Measurements from ENCODE around the gene ZNF397. TPM values are rescaled to one million over a fixed set of nuclear protein-coding genes. Genes with fewer than 3 reads are reported as not detected.

The ZNF397 gene
- total and polyA plus RNA-seq, 5 donors = 12.5 to 21.8 (median 19.3) TPM

GRCh38 chr18:35271656-35272055 lies 30.8 kb downstream of the ZNF397 start:
- Histone ChIP-seq H3K27ac (ENCODE audit: low read length) (no peak overlapping the region), H3K9me3 (ENCODE audit: control insufficient read depth, low read length) (no peaks in the 10 kb centered on the region), H3K27me3 (ENCODE audit: control insufficient read depth, insufficient read depth) (no peaks in the 10 kb centered on the region), H3K4me3 (ENCODE audit: low read length) (no peak overlapping the region), H3K4me1 (ENCODE audit: control insufficient read depth, insufficient read depth, low read length) (no peaks in the 10 kb centered on the region)
- WGBS = 93% methylated on average over 35 of the region's 35 CpGs
- intact Hi-C loops (cut with DNase I) = no loop called here
- ATAC-seq = no peak
- no peak for DNase-seq

- Histone ChIP-seq H3K4me3 (ENCODE audit: low read length) (no peak overlapping the region), H3K27ac (ENCODE audit: low read length) (no peak overlapping the region), H3K27me3 (ENCODE audit: control insufficient read depth, insufficient read depth) (no peaks in the 10 kb centered on the region), H3K9me3 (ENCODE audit: control insufficient read depth, low read length) (no peaks in the 10 kb centered on the region), H3K4me1 (ENCODE audit: control insufficient read depth, insufficient read depth, low read length) (no peaks in the 10 kb centered on the region)
- intact Hi-C loops (cut with DNase I) = no loop called here
- 91% methylated on average over 3 of the region's 3 CpGs for WGBS
- ATAC-seq = no peak
- DNase-seq = no peak
Observed at GRCh38 chr18:35276267-35276666, 35.4 kb downstream of the ZNF397 start.

GRCh38 chr18:35277633-35278032 lies 36.8 kb downstream of the ZNF397 start:
- H3K27ac ChIP-seq (ENCODE audit: low read length) = no peak overlapping the region
- no peaks in the 10 kb centered on the region for H3K9me3 ChIP-seq (ENCODE audit: control insufficient read depth, low read length)
- ATAC-seq = no peak
- no peak for DNase-seq
- no peaks in the 10 kb centered on the region for H3K4me1 ChIP-seq (ENCODE audit: control insufficient read depth, insufficient read depth, low read length)
- intact Hi-C loops (cut with DNase I) = no loop called here
- H3K4me3 ChIP-seq (ENCODE audit: low read length) = no peak overlapping the region
- H3K27me3 ChIP-seq (ENCODE audit: control insufficient read depth, insufficient read depth) = no peaks in the 10 kb centered on the region

- Histone ChIP-seq H3K27me3 (ENCODE audit: control insufficient read depth, insufficient read depth) (no peaks in the 10 kb centered on the region), H3K4me1 (ENCODE audit: control insufficient read depth, insufficient read depth, low read length) (no peaks in the 10 kb centered on the region), H3K27ac (ENCODE audit: low read length) (no peak overlapping the region), H3K4me3 (ENCODE audit: low read length) (no peak overlapping the region), H3K9me3 (ENCODE audit: control insufficient read depth, low read length) (no peaks in the 10 kb centered on the region)
- 79% methylated on average over 1 of the region's 1 CpG for WGBS
- DNase-seq (no peak), ATAC-seq (no peak)
- intact Hi-C loops (cut with DNase I) = no loop called here
Observed at GRCh38 chr18:35278085-35278484, 37.3 kb downstream of the ZNF397 start.

GRCh38 chr18:35278969-35279368 lies 38.1 kb downstream of the ZNF397 start:
- Histone ChIP-seq H3K27me3 (ENCODE audit: control insufficient read depth, insufficient read depth) (no peaks in the 10 kb centered on the region), H3K4me3 (ENCODE audit: low read length) (no peak overlapping the region), H3K9me3 (ENCODE audit: control insufficient read depth, low read length) (no peaks in the 10 kb centered on the region), H3K27ac (ENCODE audit: low read length) (no peak overlapping the region), H3K4me1 (ENCODE audit: control insufficient read depth, insufficient read depth, low read length) (no peaks in the 10 kb centered on the region)
- DNase-seq = no peak
- ATAC-seq = no peak
- intact Hi-C loops (cut with DNase I) = no loop called here

- WGBS = 88% methylated on average over 1 of the region's 1 CpG
- Histone ChIP-seq H3K9me3 (ENCODE audit: control insufficient read depth, low read length) (no peaks in the 10 kb centered on the region), H3K27ac (ENCODE audit: low read length) (no peak overlapping the region), H3K4me1 (ENCODE audit: control insufficient read depth, insufficient read depth, low read length) (no peaks in the 10 kb centered on the region), H3K27me3 (ENCODE audit: control insufficient read depth, insufficient read depth) (no peaks in the 10 kb centered on the region), H3K4me3 (ENCODE audit: low read length) (no peak overlapping the region)
- no peak for DNase-seq
- no peak for ATAC-seq
- intact Hi-C loops (cut with DNase I) = loop anchor here in 1 of 4 donors (10.0 kb wide), 1 partner anchor 52 kb away; no protein-coding TSS in a partner anchor
Observed at GRCh38 chr18:35282353-35282752, 41.5 kb downstream of the ZNF397 start.

GRCh38 chr18:35283923-35284794 lies 43.3 kb downstream of the ZNF397 start:
- Histone ChIP-seq H3K9me3 (ENCODE audit: control insufficient read depth, low read length) (no peaks in the 10 kb centered on the region), H3K4me1 (ENCODE audit: control insufficient read depth, insufficient read depth, low read length) (peaks cover under 1% of the 10 kb centered on the region), H3K27me3 (ENCODE audit: control insufficient read depth, insufficient read depth) (no peaks in the 10 kb centered on the region), H3K4me3 (ENCODE audit: low read length) (no peak overlapping the region), H3K27ac (ENCODE audit: low read length) (no peak overlapping the region)
- no peak for DNase-seq
- ATAC-seq = peak; percentile 25 to 47
- intact Hi-C loops (cut with DNase I) = loop anchor here in 1 of 4 donors (10.0 kb wide), 1 partner anchor 51 kb away; no protein-coding TSS in a partner anchor
- WGBS = 91% methylated on average over 7 of the region's 7 CpGs

- Histone ChIP-seq H3K4me3 (ENCODE audit: low read length) (no peak overlapping the region), H3K9me3 (ENCODE audit: control insufficient read depth, low read length) (no peaks in the 10 kb centered on the region), H3K27me3 (ENCODE audit: control insufficient read depth, insufficient read depth) (no peaks in the 10 kb centered on the region), H3K27ac (ENCODE audit: low read length) (no peak overlapping the region), H3K4me1 (ENCODE audit: control insufficient read depth, insufficient read depth, low read length) (peaks cover 3% of the 10 kb centered on the region)
- WGBS = over 99% methylated on average over 3 of the region's 3 CpGs
- ATAC-seq (no peak), DNase-seq (no peak)
- intact Hi-C loops (cut with DNase I) = loop anchor here in 1 of 4 donors (10.0 kb wide), 1 partner anchor 50 kb away; no protein-coding TSS in a partner anchor
Observed at GRCh38 chr18:35284841-35285240, 44.0 kb downstream of the ZNF397 start.

- Histone ChIP-seq H3K4me1 (ENCODE audit: control insufficient read depth, insufficient read depth, low read length) (peaks cover 7% of the 10 kb centered on the region), H3K27ac (ENCODE audit: low read length) (peak overlapping the region; percentile 32), H3K9me3 (ENCODE audit: control insufficient read depth, low read length) (no peaks in the 10 kb centered on the region), H3K4me3 (ENCODE audit: low read length) (peak overlapping the region; percentile 72), H3K27me3 (ENCODE audit: control insufficient read depth, insufficient read depth) (no peaks in the 10 kb centered on the region)
- ATAC-seq = peak in 1 of 2 donors; percentile 30
- no peak for DNase-seq
- intact Hi-C loops (cut with DNase I) = loop anchor here in 1 of 4 donors (10.0 kb wide), 1 partner anchor 46 kb away; no protein-coding TSS in a partner anchor
- 6% methylated on average over 6 of the region's 6 CpGs for WGBS
Observed at GRCh38 chr18:35289293-35289692, 48.5 kb downstream of the ZNF397 start.

- ATAC-seq = peak; percentile 25 to 39
- peak in 1 of 3 donors; percentile 67 for DNase-seq
- Histone ChIP-seq H3K4me3 (ENCODE audit: low read length) (peak overlapping the region; percentile 72), H3K27ac (ENCODE audit: low read length) (peak overlapping the region; percentile 32), H3K4me1 (ENCODE audit: control insufficient read depth, insufficient read depth, low read length) (peaks cover 7% of the 10 kb centered on the region), H3K9me3 (ENCODE audit: control insufficient read depth, low read length) (no peaks in the 10 kb centered on the region), H3K27me3 (ENCODE audit: control insufficient read depth, insufficient read depth) (no peaks in the 10 kb centered on the region)
- intact Hi-C loops (cut with DNase I) = loop anchor here in 1 of 4 donors (10.0 kb wide), 1 partner anchor 45 kb away; no protein-coding TSS in a partner anchor
- WGBS = 0% methylated on average over 8 of the region's 8 CpGs
Observed at GRCh38 chr18:35289727-35290093, 48.9 kb downstream of the ZNF397 start.

- H3K4me3 ChIP-seq (ENCODE audit: low read length) = peak within 1 kb of the TSS; percentile 72
- no peaks in the 10 kb centered on the region for H3K27me3 ChIP-seq (ENCODE audit: control insufficient read depth, insufficient read depth)
- ATAC-seq = peak; percentile 99
- no peaks in the 10 kb centered on the region for H3K9me3 ChIP-seq (ENCODE audit: control insufficient read depth, low read length)
- H3K27ac ChIP-seq (ENCODE audit: low read length) = peak within 1 kb of the TSS; percentile 53
- intact Hi-C loops (cut with DNase I) = no loop called here
- WGBS = under 1% methylated on average over 41 of the region's 41 CpGs
- DNase-seq = peak; percentile 94 to 99 (median 98)
- H3K4me1 ChIP-seq (ENCODE audit: control insufficient read depth, insufficient read depth, low read length) = peaks cover 7% of the 10 kb centered on the region
Observed at GRCh38 chr18:35290094-35290735, 49.4 kb downstream of the ZNF397 start, which contains the start of gene ZSCAN30. Gene ZSCAN30, minus strand, starts transcription at chr18:35290229. Its CDS starts 25,877 bp downstream, at chr18:35264352.
